ENCODE results near the gene TMX2. TPM values are rescaled to one million over a fixed set of nuclear protein-coding genes. Genes with fewer than 3 reads are reported as not detected.
A peak's percentile ranks its signal among the peaks of the same experiment; 100 is the strongest.

Gene TMX2
- total and polyA plus RNA-seq, 9 of the 15 experiments (the other 6 are each of a cell fraction or from before 2014, with no cell fraction given): 176 to 433 (median 227) TPM

GRCh38 chr11:57741132-57742086 lies 29.0 kb downstream of the TMX2 start, which contains the start of gene SELENOH (continued):
- TF ChIP-seq ZNF318 (IDR thresholded peaks at IDR 0.05; ENCODE audit: borderline replicate concordance in 1 of 2, low read depth in 1 of 2): no peak
- no peak for TF ChIP-seq RFX1 (IDR thresholded peaks at IDR 0.05)
- no peak for TF ChIP-seq ZNF3 (CRISPR knock-in tag; IDR thresholded peaks at IDR 0.05)
- peak; percentile 9 for TF ChIP-seq ZNF146 (CRISPR knock-in tag; IDR thresholded peaks at IDR 0.05; ENCODE audit: unreplicated experiment)
- no peak for TF ChIP-seq HDAC6 (IDR thresholded peaks at IDR 0.05; ENCODE audit: low read depth, low read length)
- no peak; the same call in 1 of the 2 replicates for TF ChIP-seq ZNF589 (CRISPR knock-in tag; IDR thresholded peaks at IDR 0.05; ENCODE audit: low read depth)
- TF ChIP-seq RBM39 (optimal IDR thresholded peaks at IDR 0.05; ENCODE audit: low read depth, low read length): no peak
- TF ChIP-seq ZHX1 (conservative IDR thresholded peaks at IDR 0.05; ENCODE audit: low read length): peak; percentile 72; the same call in 1 of the 2 replicates
- TF ChIP-seq NFXL1 (CRISPR knock-in tag; IDR thresholded peaks at IDR 0.05): no peak
- TF ChIP-seq ZNF23 (CRISPR knock-in tag; IDR thresholded peaks at IDR 0.05): 0 out of 2 replicates have a peak, but pooled peaks have one; percentile 43
- peak; percentile 92 to 94 for TF ChIP-seq E2F6 (IDR thresholded peaks at IDR 0.05; ENCODE audit: borderline replicate concordance in 1 of 2, extremely low read depth in 1 of 2, insufficient read depth in 1 of 2, insufficient read length in 1 of 2, low read depth in 1 of 2, low read length in 1 of 2, poor library complexity in 1 of 2, severe bottlenecking in 1 of 2)
- peak in 1 of 2 experiments; percentile 46; a peak in 3 of 4 replicates for TF ChIP-seq RAD21 (CRISPR knock-in tag; conservative IDR thresholded peaks at IDR 0.05 in 1 of 2, IDR thresholded peaks at IDR 0.05 in 1 of 2)
- TF ChIP-seq ZNF24 (IDR thresholded peaks at IDR 0.05): peak; percentile 87
- TF ChIP-seq MCM2 (IDR thresholded peaks at IDR 0.05; ENCODE audit: low read depth): no peak
